HFFc6 (cell line): ENCODE data around the gene ACVR1. TPM values are rescaled to one million over a fixed set of nuclear protein-coding genes. Genes with fewer than 3 reads are reported as not detected.

Experiments
- DNase-seq: peaks from one replicate; pipeline ENCODE4 v3.0.0-alpha.2; 2018
- H3K27ac Mint-ChIP-seq: 2 replicates; pipeline ENCODE4 v1.8.0; 2020; ENCODE audit warnings: mild to moderate bottlenecking, mixed read lengths
- H3K27me3 Mint-ChIP-seq: 2 replicates; pipeline ENCODE4 v1.8.0; 2021; ENCODE audit warnings: mild to moderate bottlenecking, moderate library complexity, mixed read lengths; ENCODE audit not compliant: insufficient read depth
- H3K36me3 Mint-ChIP-seq: 2 replicates; pipeline ENCODE4 v1.8.0; 2021; ENCODE audit warnings: low read depth, mixed read lengths
- H3K4me1 Mint-ChIP-seq: 2 replicates; pipeline ENCODE4 v1.8.0; 2020; ENCODE audit warnings: low read depth, mixed read lengths
- H3K4me3 Mint-ChIP-seq: 2 replicates; pipeline ENCODE4 v1.8.0; 2020; ENCODE audit warnings: mild to moderate bottlenecking, moderate library complexity, mixed read lengths
- H3K9me3 Mint-ChIP-seq: 2 replicates; pipeline ENCODE4 v1.8.0; 2020; ENCODE audit warnings: mild to moderate bottlenecking, mixed read lengths
- total RNA-seq, 6 experiments: library from RNA; stranded (reverse); fragmentation: NEBNext Ultra II Directional; extraction: Animal tissue kit (Norgen Biotek cat#: 25700); gene quantifications; 2 replicates in 1 of 6; 3 replicates in 5 of 6; pipeline ENCODE4 v1.2.3, GENCODE V29; 2021
- TF ChIP-seq, protein P1 (sequence below): fragments of 200-600 bp; sonication (generic); IDR thresholded peaks from 2 replicates; pipeline ENCODE4 v1.5.0; 2021; ENCODE audit warnings: antibody characterized with exemption, mild to moderate bottlenecking

The ACVR1 gene
- total RNA-seq, 6 experiments from 2014 or later, result 37.5 to 48.4 (median 43.1) TPM

DNA sequence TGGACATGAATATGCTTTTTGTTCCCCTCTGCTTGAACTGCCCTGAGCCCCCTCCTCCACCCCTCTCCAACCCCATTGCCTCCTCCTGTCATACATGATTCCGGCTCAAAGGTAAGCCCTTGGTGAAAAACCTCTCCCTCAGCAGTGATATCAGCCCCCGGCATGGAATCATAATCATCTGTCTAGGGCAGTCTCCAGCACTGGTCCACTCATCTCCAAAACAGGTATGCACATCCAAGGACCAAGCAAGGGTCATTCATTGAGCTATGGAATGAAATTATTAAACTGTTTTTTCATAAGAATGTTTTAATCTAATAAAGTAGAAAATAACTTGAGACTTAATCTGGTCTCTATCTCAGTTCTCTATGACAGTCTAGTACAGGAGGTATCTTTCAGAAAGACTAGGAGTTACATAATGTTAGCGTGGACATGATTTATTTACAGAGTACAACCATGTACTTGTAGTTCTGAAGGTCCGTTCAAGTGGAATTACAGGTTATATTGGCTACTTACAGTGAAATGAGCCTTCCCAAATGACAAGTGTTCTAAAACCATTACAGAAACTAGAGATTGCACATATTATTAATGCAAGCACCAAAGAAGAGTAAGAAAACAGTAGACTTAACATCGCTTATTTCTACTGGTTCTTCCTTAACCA, 75.2 kb downstream of the ACVR1 start:
- H3K36me3 Mint-ChIP-seq, result peaks cover 13% of the 10 kb centered on the region
- no peak for DNase-seq
- H3K4me3 Mint-ChIP-seq, result no peak overlapping the region
- no peaks in the 10 kb centered on the region for H3K27me3 Mint-ChIP-seq
- H3K9me3 Mint-ChIP-seq, result no peaks in the 10 kb centered on the region
- no peaks in the 10 kb centered on the region for H3K4me1 Mint-ChIP-seq
- TF ChIP-seq, protein P1, sequence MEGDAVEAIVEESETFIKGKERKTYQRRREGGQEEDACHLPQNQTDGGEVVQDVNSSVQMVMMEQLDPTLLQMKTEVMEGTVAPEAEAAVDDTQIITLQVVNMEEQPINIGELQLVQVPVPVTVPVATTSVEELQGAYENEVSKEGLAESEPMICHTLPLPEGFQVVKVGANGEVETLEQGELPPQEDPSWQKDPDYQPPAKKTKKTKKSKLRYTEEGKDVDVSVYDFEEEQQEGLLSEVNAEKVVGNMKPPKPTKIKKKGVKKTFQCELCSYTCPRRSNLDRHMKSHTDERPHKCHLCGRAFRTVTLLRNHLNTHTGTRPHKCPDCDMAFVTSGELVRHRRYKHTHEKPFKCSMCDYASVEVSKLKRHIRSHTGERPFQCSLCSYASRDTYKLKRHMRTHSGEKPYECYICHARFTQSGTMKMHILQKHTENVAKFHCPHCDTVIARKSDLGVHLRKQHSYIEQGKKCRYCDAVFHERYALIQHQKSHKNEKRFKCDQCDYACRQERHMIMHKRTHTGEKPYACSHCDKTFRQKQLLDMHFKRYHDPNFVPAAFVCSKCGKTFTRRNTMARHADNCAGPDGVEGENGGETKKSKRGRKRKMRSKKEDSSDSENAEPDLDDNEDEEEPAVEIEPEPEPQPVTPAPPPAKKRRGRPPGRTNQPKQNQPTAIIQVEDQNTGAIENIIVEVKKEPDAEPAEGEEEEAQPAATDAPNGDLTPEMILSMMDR, result no peak
- no peak overlapping the region for H3K27ac Mint-ChIP-seq

DNA sequence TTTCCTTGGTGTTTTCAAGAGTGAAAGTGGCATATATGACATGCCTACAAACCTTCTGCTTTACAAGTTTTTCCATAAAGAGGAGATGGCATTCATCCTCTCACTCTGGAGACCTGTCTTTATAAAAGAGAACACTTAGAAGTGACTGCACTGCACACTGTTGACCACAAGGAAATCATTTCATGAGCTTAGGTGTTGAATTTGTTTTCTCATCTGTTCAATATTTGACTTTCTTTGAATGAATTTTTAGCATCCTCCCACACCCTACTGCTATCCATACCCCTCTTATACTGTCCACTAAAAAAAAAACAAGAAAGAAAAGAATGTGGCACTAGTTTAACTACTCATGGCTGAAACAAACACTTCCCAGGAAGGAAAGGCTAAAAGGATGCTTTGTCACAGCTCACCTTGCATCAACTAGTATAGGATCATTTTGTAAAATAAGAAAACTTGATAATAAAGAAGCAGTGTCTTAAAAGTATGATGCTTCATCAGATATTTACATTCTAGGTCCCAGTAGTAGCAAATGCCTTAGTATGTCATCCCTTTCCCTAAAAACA, 83.0 kb downstream of the ACVR1 start:
- Mint-ChIP-seq H3K27me3 (no peaks in the 10 kb centered on the region), H3K27ac (peak overlapping the region; percentile 84), H3K4me3 (peak overlapping the region; percentile 69), H3K36me3 (peaks cover 14% of the 10 kb centered on the region), H3K4me1 (peaks cover 20% of the 10 kb centered on the region), H3K9me3 (no peaks in the 10 kb centered on the region)
- no peak for DNase-seq
- TF ChIP-seq, protein P1, result peak; percentile 76

DNA sequence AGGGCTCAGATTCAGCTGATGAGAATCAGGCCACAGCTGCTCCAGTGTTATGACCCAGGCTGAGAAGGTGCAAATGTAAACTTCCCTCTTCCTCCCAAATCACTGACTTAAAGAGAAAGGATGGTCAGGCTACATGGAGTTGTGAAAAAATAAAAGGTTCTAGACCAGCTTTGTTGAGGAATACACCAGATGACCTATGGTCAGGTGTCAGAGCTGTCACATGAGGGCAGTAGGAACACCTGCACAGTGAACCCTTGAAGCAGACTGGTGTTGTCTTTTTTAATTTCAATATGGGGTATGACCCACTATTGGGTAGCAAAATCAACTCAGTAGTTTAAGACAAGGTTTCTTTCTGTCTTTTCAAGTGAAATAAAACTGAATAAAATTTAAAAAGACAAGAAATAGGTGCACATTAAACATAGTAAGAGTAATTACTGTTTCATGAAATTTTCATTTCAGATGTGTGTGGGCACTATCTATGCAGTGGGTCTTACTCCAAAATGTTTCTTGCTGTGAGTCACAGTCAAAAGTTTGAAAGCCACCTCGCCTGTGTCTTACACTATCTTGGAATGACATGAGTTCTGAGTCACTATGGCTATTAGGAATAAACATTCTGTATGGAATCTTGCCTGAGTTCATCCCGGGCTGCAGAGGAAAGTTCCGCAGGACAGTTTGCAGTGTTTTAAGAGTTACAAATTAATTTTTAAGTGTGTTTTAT, 83.6 kb downstream of the ACVR1 start:
- H3K27me3 Mint-ChIP-seq, result no peaks in the 10 kb centered on the region; the same call in 1 of the 2 replicates
- no peaks in the 10 kb centered on the region for H3K9me3 Mint-ChIP-seq
- DNase-seq, result peak; percentile 78
- H3K4me1 Mint-ChIP-seq, result peaks cover 24% of the 10 kb centered on the region
- TF ChIP-seq, protein P1, result no peak
- peak overlapping the region; percentile 69 for H3K4me3 Mint-ChIP-seq
- H3K27ac Mint-ChIP-seq, result peak overlapping the region; percentile 84
- peaks cover 12% of the 10 kb centered on the region for H3K36me3 Mint-ChIP-seq

DNA sequence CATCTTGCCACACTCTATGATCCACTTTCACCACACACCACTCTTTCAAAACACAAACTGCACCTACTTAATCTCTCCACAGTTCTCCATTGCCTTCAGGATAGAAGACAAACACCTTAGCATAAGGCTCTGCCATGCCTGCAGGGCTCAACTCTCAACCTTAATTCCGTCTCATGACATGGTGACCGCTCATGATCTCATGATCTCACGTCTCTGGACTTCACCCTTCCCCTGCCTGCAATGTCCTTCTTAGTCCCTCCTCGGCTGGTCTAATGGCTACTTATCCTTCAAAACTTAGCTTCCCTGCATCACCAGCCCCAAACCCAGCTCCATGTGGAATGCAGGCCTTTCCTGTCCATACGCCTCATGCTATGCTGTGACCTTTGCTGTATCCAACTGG, 85.3 kb downstream of the ACVR1 start:
- H3K9me3 Mint-ChIP-seq, result no peaks in the 10 kb centered on the region
- H3K27me3 Mint-ChIP-seq, result no peaks in the 10 kb centered on the region; the same call in 1 of the 2 replicates
- TF ChIP-seq, protein P1, result no peak
- peaks cover 41% of the 10 kb centered on the region for H3K4me1 Mint-ChIP-seq
- no peak overlapping the region for H3K27ac Mint-ChIP-seq
- no peak overlapping the region for H3K4me3 Mint-ChIP-seq
- peaks cover 16% of the 10 kb centered on the region for H3K36me3 Mint-ChIP-seq
- DNase-seq, result no peak

DNA sequence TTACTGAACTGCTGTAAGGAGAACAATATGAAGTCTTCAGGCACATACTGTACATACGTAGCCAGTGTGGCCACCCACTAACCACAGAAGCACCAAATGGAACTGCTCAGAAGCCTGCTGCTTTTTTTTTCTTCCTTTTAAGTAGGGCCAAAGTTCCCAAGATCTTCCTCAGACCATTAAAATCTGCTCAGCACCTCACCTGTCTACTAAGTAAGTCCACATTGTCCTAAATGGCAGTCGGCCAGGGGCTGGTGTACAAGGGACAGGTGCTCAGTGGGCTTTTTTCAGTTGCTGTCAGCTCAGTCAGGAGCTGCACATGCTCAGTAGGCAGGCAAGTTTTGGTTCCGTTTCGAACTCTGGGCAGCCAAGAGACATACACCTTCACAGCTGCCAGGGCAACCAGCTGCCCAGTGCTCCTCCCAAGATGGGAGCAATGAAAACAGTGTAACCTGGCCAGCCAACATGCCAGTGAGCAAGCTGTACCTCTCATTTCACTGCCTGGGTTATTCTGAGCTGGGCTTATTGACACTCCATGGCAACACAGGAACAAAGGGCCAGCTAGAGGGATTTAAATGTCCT, 86.1 kb downstream of the ACVR1 start:
- H3K27me3 Mint-ChIP-seq, result no peaks in the 10 kb centered on the region; the same call in 1 of the 2 replicates
- DNase-seq, result no peak
- no peak overlapping the region for H3K4me3 Mint-ChIP-seq
- TF ChIP-seq, protein P1, result no peak
- H3K9me3 Mint-ChIP-seq, result no peaks in the 10 kb centered on the region
- H3K4me1 Mint-ChIP-seq, result peaks cover 48% of the 10 kb centered on the region
- no peak overlapping the region for H3K27ac Mint-ChIP-seq
- H3K36me3 Mint-ChIP-seq, result peaks cover 16% of the 10 kb centered on the region
